Measurements from ENCODE around the gene SGSH.

Gene SGSH

DNA sequence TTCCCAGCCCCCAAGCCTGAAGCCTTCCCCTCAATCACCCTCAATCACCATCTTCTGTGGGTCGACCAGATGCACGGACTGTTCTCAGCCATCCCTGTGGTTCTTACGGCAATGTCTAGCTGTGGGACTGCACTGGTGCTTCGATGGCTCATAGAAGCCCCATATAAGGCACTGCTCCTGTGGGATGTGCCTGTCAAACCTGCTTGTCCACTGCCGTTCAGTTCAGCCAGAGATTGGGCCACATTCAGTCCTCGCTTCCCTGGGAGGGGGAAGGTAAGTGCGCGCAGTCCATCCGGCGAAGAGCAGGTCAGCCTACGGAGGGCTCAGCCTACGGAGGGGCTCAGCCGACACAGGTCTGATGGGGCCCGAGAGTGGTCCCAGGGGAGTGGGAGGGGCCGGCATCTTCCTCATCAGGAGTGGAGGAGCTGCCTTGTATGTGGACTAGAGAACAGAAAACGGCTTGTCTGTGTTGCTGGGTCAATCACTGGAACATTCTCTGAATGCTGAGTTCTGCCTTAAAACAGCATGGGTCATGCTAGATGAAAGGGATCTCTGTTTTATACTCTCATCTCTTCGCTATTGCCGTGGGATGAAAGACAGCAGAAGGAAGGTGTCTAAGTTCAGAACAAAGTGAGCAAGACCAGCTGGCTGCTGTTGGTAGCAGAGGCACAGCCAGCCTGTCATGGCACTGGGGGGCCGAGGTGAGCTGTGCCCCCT lies 50.2 kb downstream of the SGSH start, which contains the start of gene CARD14:
CARD14 (plus strand) TSS at position 247 of the 717 bp plus-strand sequence. CDS start 11,409 bp downstream, outside the sequence.
- no peaks in the 10 kb centered on the region for H3K9me3 ChIP-seq (ENCODE audit: control insufficient read depth, insufficient read depth, low read length)
- H3K36me3 ChIP-seq (ENCODE audit: control insufficient read depth, insufficient read depth, low read length), result no peaks in the 10 kb centered on the region
- H3K4me1 ChIP-seq (ENCODE audit: control insufficient read depth, insufficient read depth, low read length), result no peaks in the 10 kb centered on the region
- H3K4me3 ChIP-seq (ENCODE audit: low read depth, low read length), result no peak within 1 kb of the TSS
- H3K9ac ChIP-seq (ENCODE audit: low read depth, low read length), result no peak within 1 kb of the TSS
- no peaks in the 10 kb centered on the region for H3K27me3 ChIP-seq (ENCODE audit: control insufficient read depth, insufficient read depth, low read length)

GRCh38 chr17:80169107-80169506 lies 51.0 kb downstream of the SGSH start:
- Histone ChIP-seq H3K9me3 (ENCODE audit: control insufficient read depth, insufficient read depth, low read length) (no peaks in the 10 kb centered on the region), H3K4me1 (ENCODE audit: control insufficient read depth, insufficient read depth, low read length) (no peaks in the 10 kb centered on the region), H3K27me3 (ENCODE audit: control insufficient read depth, insufficient read depth, low read length) (no peaks in the 10 kb centered on the region), H3K4me3 (ENCODE audit: low read depth, low read length) (no peak overlapping the region), H3K36me3 (ENCODE audit: control insufficient read depth, insufficient read depth, low read length) (no peaks in the 10 kb centered on the region), H3K9ac (ENCODE audit: low read depth, low read length) (no peak overlapping the region)

GRCh38 chr17:80168371-80168770 lies 51.8 kb downstream of the SGSH start:
- H3K9ac ChIP-seq (ENCODE audit: low read depth, low read length), result no peak overlapping the region
- no peak overlapping the region for H3K4me3 ChIP-seq (ENCODE audit: low read depth, low read length)
- no peaks in the 10 kb centered on the region for H3K36me3 ChIP-seq (ENCODE audit: control insufficient read depth, insufficient read depth, low read length)
- no peaks in the 10 kb centered on the region for H3K9me3 ChIP-seq (ENCODE audit: control insufficient read depth, insufficient read depth, low read length)
- no peaks in the 10 kb centered on the region for H3K4me1 ChIP-seq (ENCODE audit: control insufficient read depth, insufficient read depth, low read length)
- H3K27me3 ChIP-seq (ENCODE audit: control insufficient read depth, insufficient read depth, low read length), result no peaks in the 10 kb centered on the region

GRCh38 chr17:80166446-80166845 lies 53.7 kb downstream of the SGSH start:
- Histone ChIP-seq H3K27me3 (ENCODE audit: control insufficient read depth, insufficient read depth, low read length) (no peaks in the 10 kb centered on the region), H3K4me3 (ENCODE audit: low read depth, low read length) (no peak overlapping the region), H3K9me3 (ENCODE audit: control insufficient read depth, insufficient read depth, low read length) (no peaks in the 10 kb centered on the region), H3K9ac (ENCODE audit: low read depth, low read length) (no peak overlapping the region), H3K36me3 (ENCODE audit: control insufficient read depth, insufficient read depth, low read length) (no peaks in the 10 kb centered on the region), H3K4me1 (ENCODE audit: control insufficient read depth, insufficient read depth, low read length) (no peaks in the 10 kb centered on the region)

GRCh38 chr17:80164185-80164584 lies 55.9 kb downstream of the SGSH start:
- Histone ChIP-seq H3K9me3 (ENCODE audit: control insufficient read depth, insufficient read depth, low read length) (no peaks in the 10 kb centered on the region), H3K27me3 (ENCODE audit: control insufficient read depth, insufficient read depth, low read length) (no peaks in the 10 kb centered on the region), H3K4me3 (ENCODE audit: low read depth, low read length) (no peak overlapping the region), H3K4me1 (ENCODE audit: control insufficient read depth, insufficient read depth, low read length) (peaks cover 8% of the 10 kb centered on the region), H3K9ac (ENCODE audit: low read depth, low read length) (no peak overlapping the region), H3K36me3 (ENCODE audit: control insufficient read depth, insufficient read depth, low read length) (no peaks in the 10 kb centered on the region)

DNA sequence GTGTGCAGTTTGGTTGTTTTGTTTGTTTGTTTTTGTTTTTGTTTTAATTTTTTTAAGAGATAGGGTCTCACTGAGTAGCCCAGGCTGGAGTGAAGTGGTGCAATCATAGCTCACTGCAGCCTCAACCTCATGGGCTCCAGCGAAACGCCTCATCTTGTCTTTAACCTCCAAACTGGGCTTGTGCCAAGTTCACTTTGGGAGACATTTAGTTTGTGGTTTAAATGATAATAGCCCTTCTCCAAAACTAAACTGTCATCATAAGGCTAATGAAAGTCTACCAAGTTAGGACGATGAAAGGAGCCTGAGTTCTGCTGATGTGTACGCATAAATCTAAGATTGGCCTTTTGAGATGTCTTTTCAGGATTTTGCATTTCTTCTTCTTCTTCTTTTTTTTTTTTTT lies 56.8 kb downstream of the SGSH start:
- Histone ChIP-seq H3K4me1 (ENCODE audit: control insufficient read depth, insufficient read depth, low read length) (peaks cover 8% of the 10 kb centered on the region), H3K9me3 (ENCODE audit: control insufficient read depth, insufficient read depth, low read length) (no peaks in the 10 kb centered on the region), H3K36me3 (ENCODE audit: control insufficient read depth, insufficient read depth, low read length) (no peaks in the 10 kb centered on the region), H3K4me3 (ENCODE audit: low read depth, low read length) (no peak overlapping the region), H3K27me3 (ENCODE audit: control insufficient read depth, insufficient read depth, low read length) (no peaks in the 10 kb centered on the region), H3K9ac (ENCODE audit: low read depth, low read length) (no peak overlapping the region)

DNA sequence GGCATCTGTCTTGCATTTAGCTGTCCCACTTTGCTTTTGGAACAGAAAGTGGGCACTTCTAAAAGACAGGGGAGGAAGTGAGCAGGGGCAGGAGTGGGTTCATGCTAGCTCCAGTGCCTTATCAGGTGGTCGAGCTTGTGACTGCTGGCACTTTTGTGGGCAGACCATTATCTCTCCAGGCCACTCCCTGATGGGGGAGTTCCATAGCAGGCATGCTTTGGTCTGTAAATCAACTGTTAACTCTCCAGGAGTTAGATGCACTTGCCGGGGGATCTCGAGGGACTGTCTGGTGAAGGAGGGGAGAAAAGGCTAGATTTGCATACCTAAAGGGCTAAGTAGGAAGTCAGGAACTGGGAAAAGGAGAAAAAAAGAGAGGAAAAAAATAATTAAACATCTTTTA lies 59.6 kb downstream of the SGSH start:
- H3K4me1 ChIP-seq (ENCODE audit: control insufficient read depth, insufficient read depth, low read length), result peaks cover 8% of the 10 kb centered on the region
- H3K36me3 ChIP-seq (ENCODE audit: control insufficient read depth, insufficient read depth, low read length), result no peaks in the 10 kb centered on the region
- no peaks in the 10 kb centered on the region for H3K27me3 ChIP-seq (ENCODE audit: control insufficient read depth, insufficient read depth, low read length)
- H3K9me3 ChIP-seq (ENCODE audit: control insufficient read depth, insufficient read depth, low read length), result peaks cover 2% of the 10 kb centered on the region
- H3K9ac ChIP-seq (ENCODE audit: low read depth, low read length), result no peak overlapping the region
- no peak overlapping the region for H3K4me3 ChIP-seq (ENCODE audit: low read depth, low read length)

Data from iPS-15b (cell line).